IMR-90 (cell line): ENCODE results near the gene TXNL4A. TPM values are rescaled to one million over a fixed set of nuclear protein-coding genes. Genes with fewer than 3 reads are reported as not detected.

Experiments used
- ATAC-seq: fragments of 200-7000 bp; cut with Tn5 transposase; 2 replicates; pipeline ENCODE4 v1.9.1; 2020; ENCODE audit warnings: low read depth, mild to moderate bottlenecking, moderate library complexity
- BruUV-seq: library from RNA; stranded (reverse); fragments of 400-500 nt; replicated peaks from 2 replicates; lab custom pipeline; 2021; lab: Mats Ljungman, UMichigan
- CTCF ChIA-PET: fragments of 300-600 bp; formaldehyde crosslinking; extraction: SDS; loops from one replicate; lab custom pipeline; 2021; ENCODE audit warnings: antibody characterized with exemption; lab: Yijun Ruan, JAX
- POLR2A ChIA-PET: fragments of 300-600 bp; sonication (Branson Sonifier 250); formaldehyde crosslinking; loops from one replicate; lab custom pipeline; 2022; ENCODE audit warnings: antibody characterized with exemption; ENCODE audit not compliant: unreplicated experiment; lab: Charles Lee
- DNase-seq: peaks from one replicate; pipeline ENCODE4 v3.0.0; 2013
- H2AFZ ChIP-seq: replicated peaks from 2 replicates; pipeline ENCODE3; 2013; ENCODE audit warnings: low read length, mild to moderate bottlenecking; ENCODE audit not compliant: poor library complexity
- H2AK5ac ChIP-seq: 2 replicates; pipeline ENCODE4 v1.6.1; 2013; ENCODE audit warnings: low read depth, low read length, inconsistent platforms
- H2AK9ac ChIP-seq: replicated peaks from 2 replicates; pipeline ENCODE3; 2013; ENCODE audit warnings: mild to moderate bottlenecking, low read depth, low read length, moderate library complexity; ENCODE audit not compliant: poor library complexity
- H2BK120ac ChIP-seq: 2 replicates; pipeline ENCODE4 v1.6.1; 2013; ENCODE audit warnings: low read depth, low read length, inconsistent platforms
- H2BK15ac ChIP-seq: 3 replicates; pipeline ENCODE4 v1.6.1; 2013; ENCODE audit warnings: low read depth, low read length, inconsistent platforms
- H2BK20ac ChIP-seq: 2 replicates; pipeline ENCODE4 v1.6.1; 2013; ENCODE audit warnings: low read depth, mild to moderate bottlenecking, inconsistent platforms, low read length, moderate library complexity
- H2BK5ac ChIP-seq: 2 replicates; pipeline ENCODE4 v1.6.1; 2013; ENCODE audit warnings: mild to moderate bottlenecking, low read depth, low read length, inconsistent platforms; ENCODE audit not compliant: poor library complexity, severe bottlenecking
- H3K14ac ChIP-seq: replicated peaks from 2 replicates; pipeline ENCODE4 v1.6.1; 2013; ENCODE audit warnings: low read depth, low read length, inconsistent platforms
- H3K18ac ChIP-seq: 2 replicates; pipeline ENCODE4 v1.6.1; 2013; ENCODE audit warnings: low read depth, low read length, control low read depth
- H3K23ac ChIP-seq: 2 replicates; pipeline ENCODE4 v1.6.1; 2013; ENCODE audit warnings: low read depth, low read length, inconsistent platforms
- H3K27ac ChIP-seq: 2 replicates; pipeline ENCODE4 v1.5.1; 2013; ENCODE audit warnings: mild to moderate bottlenecking, control low read depth, low read length; ENCODE audit not compliant: insufficient read depth
- H3K27me3 ChIP-seq: 2 replicates; pipeline ENCODE4 v1.6.1; 2013; ENCODE audit warnings: low read length; ENCODE audit not compliant: control insufficient read depth, insufficient read depth
- H3K36me3 ChIP-seq: 2 replicates; pipeline ENCODE4 v1.6.1; 2013; ENCODE audit warnings: low read length, mixed read lengths; ENCODE audit not compliant: control insufficient read depth, insufficient read depth
- H3K4ac ChIP-seq: 2 replicates; pipeline ENCODE4 v1.6.1; 2013; ENCODE audit warnings: low read depth, low read length, inconsistent platforms
- H3K4me1 ChIP-seq: 2 replicates; pipeline ENCODE4 v1.6.1; 2013; ENCODE audit warnings: low read length, mixed read lengths; ENCODE audit not compliant: control insufficient read depth, insufficient read depth
- H3K4me2 ChIP-seq: 2 replicates; pipeline ENCODE4 v1.6.1; 2013; ENCODE audit warnings: low read depth, mild to moderate bottlenecking, control low read depth, low read length, moderate library complexity
- H3K4me3 ChIP-seq: 2 replicates; pipeline ENCODE4 v1.5.1; 2013; ENCODE audit warnings: low read depth, mild to moderate bottlenecking, control low read depth, low read length, moderate library complexity; ENCODE audit not compliant: insufficient read depth
- H3K56ac ChIP-seq: 2 replicates; pipeline ENCODE4 v1.6.1; 2013; ENCODE audit warnings: low read length, inconsistent platforms; ENCODE audit not compliant: insufficient read depth; ENCODE audit errors: extremely low read depth
- H3K79me1 ChIP-seq, 2 experiments: 2 replicates each; pipeline ENCODE4 v1.6.1; 2013; ENCODE audit warnings: low read length in 2 of 2, inconsistent platforms in 1 of 2, low read depth in 1 of 2
- H3K9ac ChIP-seq: 2 replicates; pipeline ENCODE4 v1.6.1; 2013; ENCODE audit warnings: low read depth, low read length, control low read depth
- H3K9me1 ChIP-seq: 2 replicates; pipeline ENCODE4 v1.6.1; 2013; ENCODE audit warnings: low read length, inconsistent platforms; ENCODE audit not compliant: insufficient read depth
- H3K9me3 ChIP-seq: 2 replicates; pipeline ENCODE4 v1.6.1; 2013; ENCODE audit warnings: low read length; ENCODE audit not compliant: control insufficient read depth, insufficient read depth
- H4K20me1 ChIP-seq: 2 replicates; pipeline ENCODE4 v1.6.1; 2013; ENCODE audit warnings: low read length, inconsistent platforms; ENCODE audit not compliant: insufficient read depth
- H4K5ac ChIP-seq: 2 replicates; pipeline ENCODE4 v1.6.1; 2013; ENCODE audit warnings: mild to moderate bottlenecking, low read depth, low read length, control low read depth
- H4K8ac ChIP-seq, 2 experiments: 2 replicates each; pipeline ENCODE4 v1.6.1; 2013; ENCODE audit warnings: low read depth in 2 of 2, low read length in 2 of 2, control low read depth in 1 of 2, inconsistent platforms in 1 of 2
- H4K91ac ChIP-seq: 2 replicates; pipeline ENCODE4 v1.6.1; 2013; ENCODE audit warnings: low read depth, low read length, inconsistent platforms; ENCODE audit not compliant: insufficient read depth
- BHLHE40 ChIP-seq: fragments of 150-350 bp; IDR thresholded peaks from 2 replicates; pipeline ENCODE4 v1.6.1; 2016; ENCODE audit warnings: mild to moderate bottlenecking, low read depth, low read length
- CEBPB ChIP-seq: IDR thresholded peaks from 2 replicates; pipeline ENCODE4 v1.6.1; 2012; ENCODE audit warnings: low read depth, low read length, improper control_type of control experiment
- CHD1 ChIP-seq: IDR thresholded peaks from 2 replicates; pipeline ENCODE4 v1.6.1; 2012; ENCODE audit warnings: low read depth, low read length, improper control_type of control experiment
- ELK1 ChIP-seq: fragments of 150-350 bp; IDR thresholded peaks from 2 replicates; pipeline ENCODE4 v1.6.1; 2016; ENCODE audit warnings: low read depth, mild to moderate bottlenecking, low read length, moderate library complexity, borderline replicate concordance
- FOS ChIP-seq: fragments of 150-350 bp; IDR thresholded peaks from 2 replicates; pipeline ENCODE4 v1.6.1; 2016; ENCODE audit warnings: low read depth, low read length
- MAFK ChIP-seq: IDR thresholded peaks from 2 replicates; pipeline ENCODE4 v1.6.1; 2012; ENCODE audit warnings: low read depth, low read length, improper control_type of control experiment
- MXI1 ChIP-seq: IDR thresholded peaks from 2 replicates; pipeline ENCODE4 v1.6.1; 2012; ENCODE audit warnings: low read depth, mild to moderate bottlenecking, low read length, moderate library complexity, borderline replicate concordance
- RFX5 ChIP-seq: IDR thresholded peaks from 2 replicates; pipeline ENCODE4 v1.8.0; 2012; ENCODE audit warnings: low read depth, mild to moderate bottlenecking, low read length, moderate library complexity
- SMC3 ChIP-seq: fragments of 150-350 bp; IDR thresholded peaks from 2 replicates; pipeline ENCODE4 v1.6.1; 2016; ENCODE audit warnings: low read depth, mild to moderate bottlenecking, antibody characterized with exemption, low read length, moderate library complexity
- USF2 ChIP-seq: fragments of 150-350 bp; IDR thresholded peaks from 2 replicates; pipeline ENCODE4 v1.6.1; 2017; ENCODE audit warnings: mild to moderate bottlenecking, antibody characterized with exemption, low read length, low read depth
- WGBS, 2 experiments: methylation state at CpG; one replicate each; pipeline versions ENCODE4 v1.1.5 to v1.1.7; 2013; ENCODE audit warnings: missing lambda C conversion rate in 2 of 2; ENCODE audit not compliant: insufficient read length in 1 of 2; ENCODE audit errors: extremely low coverage in 2 of 2; 5-methylcytosine and 5-hydroxymethylcytosine counted together
- dilution Hi-C: fragments of 300-500 bp; cut with HindIII; formaldehyde crosslinking; loops from one replicate; pipeline ENCODE4 v1.14.3; 2018; ENCODE audit warnings: low sequenced_read_pairs; ENCODE audit not compliant: unreplicated experiment
- in situ Hi-C: fragments of 300-500 bp; cut with MboI; formaldehyde crosslinking; loops from 3 replicates; pipeline ENCODE4 v1.14.3; 2019; ENCODE audit warnings: low sequenced_read_pairs, inconsistent platforms, mixed read lengths
- intact Hi-C: fragments of 100-400 bp; cut with micrococcal nuclease; formaldehyde crosslinking; loops from 2 replicates; pipeline ENCODE4 v1.10.0; 2022
- polyA plus RNA-seq, 3 experiments: library from polyadenylated mRNA; depleted of rRNA; stranded (reverse); fragments of >200 nt; gene quantifications; 2 replicates each; pipeline ENCODE4 v1.2.3, GENCODE V29; 2012; ENCODE audit warnings: low replicate concordance in 1 of 3
- total RNA-seq: library from RNA; depleted of rRNA; stranded (reverse); fragments of >200 nt; gene quantifications from 2 replicates; pipeline ENCODE4 v1.2.3, GENCODE V29; 2012

TXNL4A gene
- total and polyA plus RNA-seq, 2 of the 4 experiments (the other 2 are of a cell fraction): 38.7 to 103 TPM

- Histone ChIP-seq H3K9me1 (peaks cover 11% of the 10 kb centered on the region), H3K36me3 (peaks cover 8% of the 10 kb centered on the region), H3K14ac (peak overlapping the region; percentile 77), H4K5ac (peak overlapping the region; percentile 28; the same call in 1 of the 2 replicates), H4K91ac (peak overlapping the region; percentile 78; the same call in 1 of the 2 replicates), H2BK20ac (no peak overlapping the region), H3K4me1 (peaks cover 3% of the 10 kb centered on the region; the same call in 1 of the 2 replicates), H3K56ac (peak overlapping the region; percentile 93), H3K4me3 (peak overlapping the region; percentile 66), H3K9ac (peak overlapping the region; percentile 97), H2BK15ac (no peak overlapping the region), H2AK5ac (peak overlapping the region; percentile 80; the same call in 1 of the 2 replicates), H4K20me1 (no peaks in the 10 kb centered on the region), H3K4me2 (peak overlapping the region; percentile 93), H2AK9ac (peak overlapping the region; percentile 96), H3K18ac (peak overlapping the region; percentile 35; the same call in 1 of the 2 replicates), H2AFZ (peak overlapping the region; percentile 96), H3K27me3 (no peaks in the 10 kb centered on the region), H2BK5ac (peak overlapping the region; percentile 40), H3K4ac (peak overlapping the region; percentile 73), H2BK120ac (no peak overlapping the region), H3K27ac (peak overlapping the region; percentile 74), H3K9me3 (no peaks in the 10 kb centered on the region), H3K23ac (peak overlapping the region; percentile 77), H3K79me1 (peaks cover 20 to 44% of the 10 kb centered on the region in 2 experiments), H4K8ac (peak overlapping the region; percentile 62 to 76)
- intact Hi-C loops (loop anchor here (1.0 to 10.0 kb wide), 4 partner anchors 47 to 340 kb away; partner anchors contain the start of gene TXNL4A), in situ Hi-C loops (no loop called here), dilution Hi-C loops (no loop called here)
- BruUV-seq: no TSS peak
- ChIA-PET CTCF (interaction anchor here (0.6 kb wide), 1 partner anchor 91 kb away, joined by 4 read pairs; no protein-coding TSS in a partner anchor), POLR2A (interaction anchor here (0.7 kb wide), 1 partner anchor 75 kb away, joined by 3 read pairs; no protein-coding TSS in a partner anchor)
- ATAC-seq (no peak), DNase-seq (no peak)
- WGBS, 2 experiments: no CpG with 5 or more reads among the region's 8 CpGs
- no peak for TF ChIP-seq SMC3
- TF ChIP-seq CEBPB: no peak
- no peak for TF ChIP-seq ELK1
- TF ChIP-seq USF2: no peak
- no peak for TF ChIP-seq MAFK
- no peak for TF ChIP-seq CHD1
- TF ChIP-seq FOS: no peak
- no peak for TF ChIP-seq MXI1
- TF ChIP-seq BHLHE40: no peak
- no peak for TF ChIP-seq RFX5
These were observed 46.6 kb upstream of the TXNL4A start for GRCh38 chr18:80034852-80035406.
